GM13976 (cell line): ENCODE measurements around the gene RAD51B.

Experiments used
- DNase-seq: peaks from one replicate; pipeline ENCODE4 v3.0.0; 2012; ENCODE audit warnings: low spot score
- CTCF ChIP-seq: IDR thresholded peaks from 2 replicates; pipeline ENCODE4 v1.5.1; 2012; ENCODE audit warnings: borderline replicate concordance, mild to moderate bottlenecking; ENCODE audit not compliant: insufficient read depth; ENCODE audit errors: extremely low read depth, missing control alignments, control extremely low read depth
- in situ Hi-C: fragments of 300-500 bp; cut with MboI; formaldehyde crosslinking; loops from one replicate; pipeline ENCODE4 v1.12.0; 2022; ENCODE audit warnings: low sequenced_read_pairs, mixed read lengths, inconsistent platforms; ENCODE audit not compliant: unreplicated experiment

Gene RAD51B

GRCh38 chr14:68137704-68138619, 318.4 kb downstream of the RAD51B start:
- no peak for TF ChIP-seq CTCF
- in situ Hi-C loops = no loop called here
- DNase-seq = no peak

- in situ Hi-C loops = no loop called here
- no peak for DNase-seq
Measured at GRCh38 chr14:68139431-68140075, 320.0 kb downstream of the RAD51B start.

GRCh38 chr14:68140076-68140741, 320.6 kb downstream of the RAD51B start:
- no peak for DNase-seq
- in situ Hi-C loops = no loop called here

More at GRCh38 chr14:68139431-68140075, 320.0 kb downstream of the RAD51B start:
- TF ChIP-seq CTCF = no peak

GRCh38 chr14:68140806-68141205, 321.2 kb downstream of the RAD51B start:
- in situ Hi-C loops = no loop called here
- no peak for TF ChIP-seq CTCF
- DNase-seq = no peak

More at GRCh38 chr14:68140076-68140741, 320.6 kb downstream of the RAD51B start:
- TF ChIP-seq CTCF = no peak

GRCh38 chr14:68141281-68142088, 321.9 kb downstream of the RAD51B start:
- in situ Hi-C loops = no loop called here
- no peak for TF ChIP-seq CTCF
- no peak for DNase-seq

GRCh38 chr14:68143341-68143841, 323.8 kb downstream of the RAD51B start:
- TF ChIP-seq CTCF = no peak
- in situ Hi-C loops = no loop called here
- DNase-seq = no peak
